Neural progenitor cell (in vitro differentiated cells): ENCODE results near the gene PTBP3. TPM values are rescaled to one million over a fixed set of nuclear protein-coding genes. Genes with fewer than 3 reads are reported as not detected.

ENCODE experiments used
- DNase-seq: peaks from one replicate; pipeline ENCODE4 v3.0.0-alpha.2; 2016; ENCODE audit warnings: low spot score
- H2AFZ ChIP-seq: fragments of 200-600 bp; sonication (generic); replicated peaks from 2 replicates; pipeline ENCODE4 v1.6.1; 2016; ENCODE audit warnings: antibody characterized with exemption
- H3F3A ChIP-seq: fragments of 200-600 bp; sonication (generic); 2 replicates; pipeline ENCODE4 v1.6.1; 2016; ENCODE audit warnings: antibody characterized with exemption, low read depth
- H3K27ac ChIP-seq: fragments of 200-600 bp; sonication (generic); 2 replicates; pipeline ENCODE4 v1.5.1; 2016; ENCODE audit warnings: mild to moderate bottlenecking
- H3K27me3 ChIP-seq: fragments of 200-600 bp; sonication (generic); 2 replicates; pipeline ENCODE4 v1.6.1; 2016; ENCODE audit warnings: mild to moderate bottlenecking, moderate library complexity
- H3K36me3 ChIP-seq: fragments of 200-600 bp; sonication (generic); 2 replicates; pipeline ENCODE4 v1.5.1; 2016
- H3K4me1 ChIP-seq: fragments of 200-600 bp; sonication (generic); 2 replicates; pipeline ENCODE4 v1.6.1; 2016; ENCODE audit warnings: mixed run types
- H3K4me2 ChIP-seq: fragments of 200-600 bp; sonication (generic); 2 replicates; pipeline ENCODE4 v1.6.1; 2016
- H3K4me3 ChIP-seq: fragments of 200-600 bp; sonication (generic); 2 replicates; pipeline ENCODE4 v1.5.1; 2016
- H3K79me2 ChIP-seq: fragments of 200-600 bp; sonication (generic); 2 replicates; pipeline ENCODE4 v1.6.1; 2016; ENCODE audit warnings: low read depth
- H3K9ac ChIP-seq: fragments of 200-600 bp; sonication (generic); 2 replicates; pipeline ENCODE4 v1.6.1; 2016
- H3K9me3 ChIP-seq: fragments of 200-600 bp; sonication (generic); 2 replicates; pipeline ENCODE4 v1.5.1; 2016; ENCODE audit warnings: low read depth
- H4K20me1 ChIP-seq: fragments of 200-600 bp; sonication (generic); 2 replicates; pipeline ENCODE4 v1.6.1; 2016; ENCODE audit warnings: low read depth
- H3K27ac Mint-ChIP-seq: 3 replicates; pipeline ENCODE4 v1.8.0; 2021; ENCODE audit warnings: mixed read lengths
- H3K27me3 Mint-ChIP-seq: 2 replicates; pipeline ENCODE4 v1.8.0; 2022; ENCODE audit warnings: low read depth, mild to moderate bottlenecking, inconsistent platforms, moderate library complexity, mixed read lengths; ENCODE audit not compliant: insufficient read depth
- H3K36me3 Mint-ChIP-seq: 3 replicates; pipeline ENCODE4 v1.8.0; 2021; ENCODE audit warnings: mixed read lengths
- H3K4me1 Mint-ChIP-seq: 3 replicates; pipeline ENCODE4 v1.8.0; 2021; ENCODE audit warnings: mixed read lengths
- H3K4me3 Mint-ChIP-seq: 3 replicates; pipeline ENCODE4 v1.8.0; 2021; ENCODE audit warnings: mild to moderate bottlenecking, moderate library complexity, mixed read lengths
- H3K9me3 Mint-ChIP-seq: 3 replicates; pipeline ENCODE4 v1.8.0; 2020; ENCODE audit warnings: mixed read lengths
- EZH2 ChIP-seq: fragments of 200-600 bp; sonication (generic); IDR thresholded peaks from 2 replicates; pipeline ENCODE4 v1.6.1; 2017; ENCODE audit warnings: antibody characterized with exemption, mild to moderate bottlenecking, moderate library complexity
- EZH2phosphoT487 ChIP-seq: fragments of 200-600 bp; sonication (generic); IDR thresholded peaks from 2 replicates; pipeline ENCODE4 v1.6.1; 2017; ENCODE audit warnings: antibody characterized with exemption
- total RNA-seq: library from RNA; depleted of rRNA; stranded (reverse); fragments of >200 nt; gene quantifications from 2 replicates; pipeline ENCODE4 v1.2.3, GENCODE V29; 2015; ENCODE audit warnings: low replicate concordance
- TF ChIP-seq, protein P1 (sequence below): fragments of 200-600 bp; sonication (generic); IDR thresholded peaks from 2 replicates; pipeline ENCODE4 v1.5.1; 2017; ENCODE audit warnings: antibody characterized with exemption, mild to moderate bottlenecking

Gene PTBP3
- total RNA-seq, 1 donor from 2014 or later: 84.7 TPM

DNA sequence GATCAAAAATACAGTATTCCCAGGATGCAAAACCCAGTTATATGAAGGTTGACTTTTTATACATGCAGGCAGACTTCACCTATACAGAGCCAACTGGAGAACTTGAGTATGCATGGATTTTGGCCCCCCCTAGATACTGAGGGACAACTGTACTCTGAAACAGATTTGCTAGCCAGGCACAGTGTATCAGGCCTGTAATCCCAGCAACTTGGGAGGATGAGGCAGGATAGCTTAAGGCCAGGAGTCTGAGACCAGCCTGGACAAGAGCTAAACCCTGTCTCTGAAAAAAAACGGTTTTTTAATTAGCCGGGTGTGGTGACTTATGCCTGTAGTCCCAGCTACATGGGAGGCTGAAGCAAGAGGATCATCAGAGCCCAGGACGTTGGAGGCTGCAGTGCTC is 21.9 kb downstream of the PTBP3 start:
- Histone ChIP-seq H3K79me2 (peaks cover 97% of the 10 kb centered on the region), H3K4me3 (no peak overlapping the region), H3F3A (peaks cover 67% of the 10 kb centered on the region), H2AFZ (no peak overlapping the region), H3K27me3 (no peaks in the 10 kb centered on the region), H3K9ac (no peak overlapping the region), H3K9me3 (no peaks in the 10 kb centered on the region), H3K27ac (peak overlapping the region; percentile 54), H3K4me2 (peak overlapping the region; percentile 72), H4K20me1 (peaks cover 91% of the 10 kb centered on the region), H3K4me1 (peaks cover 64% of the 10 kb centered on the region), H3K36me3 (no peaks in the 10 kb centered on the region)
- H3K27me3 Mint-ChIP-seq: peaks cover 2% of the 10 kb centered on the region
- no peak overlapping the region for H3K4me3 Mint-ChIP-seq
- peak; percentile 42 for DNase-seq
- no peak for TF ChIP-seq EZH2phosphoT487
- TF ChIP-seq, protein P1, sequence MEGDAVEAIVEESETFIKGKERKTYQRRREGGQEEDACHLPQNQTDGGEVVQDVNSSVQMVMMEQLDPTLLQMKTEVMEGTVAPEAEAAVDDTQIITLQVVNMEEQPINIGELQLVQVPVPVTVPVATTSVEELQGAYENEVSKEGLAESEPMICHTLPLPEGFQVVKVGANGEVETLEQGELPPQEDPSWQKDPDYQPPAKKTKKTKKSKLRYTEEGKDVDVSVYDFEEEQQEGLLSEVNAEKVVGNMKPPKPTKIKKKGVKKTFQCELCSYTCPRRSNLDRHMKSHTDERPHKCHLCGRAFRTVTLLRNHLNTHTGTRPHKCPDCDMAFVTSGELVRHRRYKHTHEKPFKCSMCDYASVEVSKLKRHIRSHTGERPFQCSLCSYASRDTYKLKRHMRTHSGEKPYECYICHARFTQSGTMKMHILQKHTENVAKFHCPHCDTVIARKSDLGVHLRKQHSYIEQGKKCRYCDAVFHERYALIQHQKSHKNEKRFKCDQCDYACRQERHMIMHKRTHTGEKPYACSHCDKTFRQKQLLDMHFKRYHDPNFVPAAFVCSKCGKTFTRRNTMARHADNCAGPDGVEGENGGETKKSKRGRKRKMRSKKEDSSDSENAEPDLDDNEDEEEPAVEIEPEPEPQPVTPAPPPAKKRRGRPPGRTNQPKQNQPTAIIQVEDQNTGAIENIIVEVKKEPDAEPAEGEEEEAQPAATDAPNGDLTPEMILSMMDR: no peak
- no peak for TF ChIP-seq EZH2
- H3K4me1 Mint-ChIP-seq: peaks cover 33% of the 10 kb centered on the region
- H3K27ac Mint-ChIP-seq: no peak overlapping the region
- peaks cover 16% of the 10 kb centered on the region for H3K36me3 Mint-ChIP-seq
- H3K9me3 Mint-ChIP-seq: peaks cover 13% of the 10 kb centered on the region

- Mint-ChIP-seq H3K27ac (peak overlapping the region; percentile 6), H3K27me3 (peaks cover 2% of the 10 kb centered on the region), H3K36me3 (peaks cover 11% of the 10 kb centered on the region), H3K4me1 (peaks cover 33% of the 10 kb centered on the region), H3K4me3 (no peak overlapping the region), H3K9me3 (peaks cover 10% of the 10 kb centered on the region)
- TF ChIP-seq EZH2phosphoT487 (peak; percentile 71), EZH2 (no peak)
- TF ChIP-seq, protein P1: no peak
- Histone ChIP-seq H3K27ac (peak overlapping the region; percentile 54), H3K4me3 (peak overlapping the region; percentile 27), H3K9ac (no peak overlapping the region), H3K79me2 (peaks cover 97% of the 10 kb centered on the region), H4K20me1 (peaks cover 84% of the 10 kb centered on the region), H3K9me3 (no peaks in the 10 kb centered on the region), H3F3A (peaks cover 67% of the 10 kb centered on the region), H3K27me3 (no peaks in the 10 kb centered on the region), H3K36me3 (no peaks in the 10 kb centered on the region), H3K4me2 (peak overlapping the region; percentile 72), H2AFZ (no peak overlapping the region), H3K4me1 (peaks cover 64% of the 10 kb centered on the region)
- peak; percentile 69 for DNase-seq
Measured at GRCh38 chr9:112310826-112311225, 22.6 kb downstream of the PTBP3 start.

- H3K4me1 ChIP-seq: peaks cover 52% of the 10 kb centered on the region
- H3K4me3 ChIP-seq: no peak overlapping the region
- H3K36me3 ChIP-seq: no peaks in the 10 kb centered on the region
- H3F3A ChIP-seq: peaks cover 57% of the 10 kb centered on the region
- no peaks in the 10 kb centered on the region for H3K27me3 ChIP-seq
- peak; percentile 79 for DNase-seq
- peaks cover 67% of the 10 kb centered on the region for H4K20me1 ChIP-seq
- peak overlapping the region; percentile 43 for H3K27ac Mint-ChIP-seq
- H3K9me3 Mint-ChIP-seq: no peaks in the 10 kb centered on the region
- H3K4me1 Mint-ChIP-seq: peaks cover 36% of the 10 kb centered on the region
- TF ChIP-seq EZH2phosphoT487 (no peak), EZH2 (no peak)
- TF ChIP-seq, protein P1: no peak
- no peak overlapping the region for H2AFZ ChIP-seq
- H3K9me3 ChIP-seq: no peaks in the 10 kb centered on the region
- H3K4me3 Mint-ChIP-seq: peak overlapping the region; percentile 13
- peak overlapping the region; percentile 65 for H3K4me2 ChIP-seq
- H3K36me3 Mint-ChIP-seq: no peaks in the 10 kb centered on the region
- peak overlapping the region; percentile 2 for H3K27ac ChIP-seq
- H3K9ac ChIP-seq: no peak overlapping the region
- H3K27me3 Mint-ChIP-seq: no peaks in the 10 kb centered on the region
- H3K79me2 ChIP-seq: peaks cover 97% of the 10 kb centered on the region
Measured at GRCh38 chr9:112308588-112308987, 24.8 kb downstream of the PTBP3 start.
